Measurements from ENCODE around the gene FRMD1. TPM values are rescaled to one million over a fixed set of nuclear protein-coding genes. Genes with fewer than 3 reads are reported as not detected.

FRMD1 gene
- polyA plus RNA-seq, 1 experiment = not detected

GRCh38 chr6:168122011-168122410 lies 43.0 kb upstream of the FRMD1 start:
- POLR2A ChIA-PET = no interaction called here
- CTCF ChIA-PET = no interaction called here

GRCh38 chr6:168121303-168121665 lies 42.3 kb upstream of the FRMD1 start:
- no peak for DNase-seq (ENCODE audit: low read depth, low spot score)
- H3K4me3 ChIP-seq (ENCODE audit: low read depth, low read length) = no peak overlapping the region
- no peak for TF ChIP-seq CTCF (IDR thresholded peaks at IDR 0.05; ENCODE audit: low read depth, low read length)
- no peak overlapping the region for H3K27ac ChIP-seq (ENCODE audit: low read depth, low read length)
- CTCF ChIA-PET = no interaction called here
- POLR2A ChIA-PET = no interaction called here
- H3K9me3 ChIP-seq (ENCODE audit: control insufficient read depth, insufficient read depth, low read length) = peaks cover 48% of the 10 kb centered on the region
- H3K27me3 ChIP-seq (ENCODE audit: control insufficient read depth, insufficient read depth, low read length) = no peaks in the 10 kb centered on the region

More at GRCh38 chr6:168122011-168122410, 43.0 kb upstream of the FRMD1 start:
- no peak for DNase-seq (ENCODE audit: low read depth, low spot score)
- H3K9me3 ChIP-seq (ENCODE audit: control insufficient read depth, insufficient read depth, low read length) = peaks cover 47% of the 10 kb centered on the region
- H3K4me3 ChIP-seq (ENCODE audit: low read depth, low read length) = no peak overlapping the region
- H3K27ac ChIP-seq (ENCODE audit: low read depth, low read length) = no peak overlapping the region
- no peak for TF ChIP-seq CTCF (IDR thresholded peaks at IDR 0.05; ENCODE audit: low read depth, low read length)
- H3K27me3 ChIP-seq (ENCODE audit: control insufficient read depth, insufficient read depth, low read length) = no peaks in the 10 kb centered on the region

GRCh38 chr6:168120390-168121302 lies 41.6 kb upstream of the FRMD1 start:
- ChIA-PET POLR2A (no interaction called here), CTCF (no interaction called here)
- peaks cover 47% of the 10 kb centered on the region for H3K9me3 ChIP-seq (ENCODE audit: control insufficient read depth, insufficient read depth, low read length)
- no peak overlapping the region for H3K27ac ChIP-seq (ENCODE audit: low read depth, low read length)
- no peaks in the 10 kb centered on the region for H3K27me3 ChIP-seq (ENCODE audit: control insufficient read depth, insufficient read depth, low read length)
- no peak for DNase-seq (ENCODE audit: low read depth, low spot score)
- TF ChIP-seq CTCF (IDR thresholded peaks at IDR 0.05; ENCODE audit: low read depth, low read length) = no peak
- H3K4me3 ChIP-seq (ENCODE audit: low read depth, low read length) = no peak overlapping the region

- POLR2A ChIA-PET = no interaction called here
- H3K27ac ChIP-seq (ENCODE audit: low read depth, low read length) = no peak overlapping the region
Observed at GRCh38 chr6:168119539-168119938, 40.5 kb upstream of the FRMD1 start.

More at GRCh38 chr6:168119539-168119938, 40.5 kb upstream of the FRMD1 start:
- H3K4me3 ChIP-seq (ENCODE audit: low read depth, low read length) = no peak overlapping the region
- CTCF ChIA-PET = no interaction called here
- peaks cover 37% of the 10 kb centered on the region for H3K9me3 ChIP-seq (ENCODE audit: control insufficient read depth, insufficient read depth, low read length)
- no peak for TF ChIP-seq CTCF (IDR thresholded peaks at IDR 0.05; ENCODE audit: low read depth, low read length)
- H3K27me3 ChIP-seq (ENCODE audit: control insufficient read depth, insufficient read depth, low read length) = no peaks in the 10 kb centered on the region
- DNase-seq (ENCODE audit: low read depth, low spot score) = no peak

All from AG04450 (cell line).